ENCODE results near the gene CFAP91.
A peak's percentile ranks its signal among the peaks of the same experiment; 100 is the strongest.

CFAP91 gene

GRCh38 chr3:119702530-119703527, at the start of gene CFAP91:
Gene CFAP91, plus strand, starts transcription at chr3:119703022. Its CDS starts 77 bp downstream, at chr3:119703099.
- DNase-seq: peak; percentile 87

- DNase-seq: no peak
Measured at GRCh38 chr3:119653876-119654275, 48.9 kb upstream of the CFAP91 start.

- DNase-seq: no peak
Measured at GRCh38 chr3:119657887-119658702, 44.7 kb upstream of the CFAP91 start.

GRCh38 chr3:119658994-119659393, 43.8 kb upstream of the CFAP91 start:
- DNase-seq: no peak

- DNase-seq: no peak
Measured at GRCh38 chr3:119659606-119660291, 43.1 kb upstream of the CFAP91 start.

GRCh38 chr3:119660474-119661440, 42.1 kb upstream of the CFAP91 start, which contains the start of gene POPDC2:
Gene POPDC2, minus strand, starts transcription at chr3:119660589. Its CDS starts 166 bp downstream, at chr3:119660423.
- no peak for DNase-seq

GRCh38 chr3:119662604-119663373, 40.0 kb upstream of the CFAP91 start:
- no peak for DNase-seq

GRCh38 chr3:119663885-119664284, 38.9 kb upstream of the CFAP91 start:
- no peak for DNase-seq

- DNase-seq: no peak
Measured at GRCh38 chr3:119664370-119664769, 38.5 kb upstream of the CFAP91 start.

GRCh38 chr3:119664850-119665379, 37.9 kb upstream of the CFAP91 start:
- DNase-seq: no peak

- DNase-seq: no peak
Measured at GRCh38 chr3:119665954-119666559, 36.8 kb upstream of the CFAP91 start.

GRCh38 chr3:119669906-119670570, 32.8 kb upstream of the CFAP91 start:
- DNase-seq: no peak

GRCh38 chr3:119672776-119673175, 30.0 kb upstream of the CFAP91 start:
- no peak for DNase-seq

GRCh38 chr3:119673875-119674274, 28.9 kb upstream of the CFAP91 start:
- no peak for DNase-seq

GRCh38 chr3:119675188-119675874, 27.5 kb upstream of the CFAP91 start:
- no peak for DNase-seq

- DNase-seq: no peak
Measured at GRCh38 chr3:119676020-119676419, 26.8 kb upstream of the CFAP91 start.

GRCh38 chr3:119676771-119677640, 25.8 kb upstream of the CFAP91 start, which contains the start of gene COX17:
Gene COX17, minus strand, starts transcription at chr3:119677406. Its CDS starts 96 bp downstream, at chr3:119677310.
- peak; percentile 96 for DNase-seq

- no peak for DNase-seq
Measured at GRCh38 chr3:119677641-119677934, 25.2 kb upstream of the CFAP91 start.
